ENCODE measurements around the gene METTL5. TPM values are rescaled to one million over a fixed set of nuclear protein-coding genes. Genes with fewer than 3 reads are reported as not detected.

The METTL5 gene
- total RNA-seq, 1 experiment from 2014 or later = 103 TPM

DNA sequence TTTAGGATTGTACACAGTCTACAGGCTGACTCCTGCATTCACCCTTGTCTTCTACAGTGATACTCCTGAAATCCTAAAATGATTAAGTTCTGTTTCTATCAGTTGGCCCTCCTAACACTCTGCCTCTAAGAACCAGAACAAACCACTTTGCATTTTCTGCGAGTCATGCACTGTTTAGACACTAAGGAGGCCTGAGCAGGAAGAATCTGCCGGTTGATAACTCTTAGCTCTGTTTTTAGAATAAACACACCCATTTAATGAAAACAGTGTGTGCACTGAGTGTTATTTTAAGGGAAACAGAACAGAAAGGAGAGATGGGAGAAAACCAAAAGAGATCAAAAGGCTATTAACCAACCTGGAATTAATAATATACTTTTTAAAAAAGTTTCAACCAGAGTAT lies 48.9 kb downstream of the METTL5 start:
- DNase-seq (ENCODE audit: low read depth, low spot score) (no peak), ATAC-seq (no peak)
- no peaks in the 10 kb centered on the region for H3K9me3 ChIP-seq (ENCODE audit: control insufficient read depth in 1 of 2, insufficient read depth in 1 of 2, low read depth in 1 of 2, low read length in 2 of 2)
- H3K9me2 ChIP-seq (ENCODE audit: insufficient read depth) = no peaks in the 10 kb centered on the region
- POLR2A ChIA-PET = no interaction called here
- no peak overlapping the region for H3K4me2 ChIP-seq (ENCODE audit: low read length)
- intact Hi-C loops (cut with micrococcal nuclease) = loop anchor here (10.0 kb wide), 1 partner anchor 661 kb away; no protein-coding TSS in a partner anchor
- H3K4me3 ChIP-seq (replicated peaks in 1 of 2; ENCODE audit: low read depth in 1 of 2, low read length in 2 of 2) = no peak overlapping the region
- no peaks in the 10 kb centered on the region for H3K79me2 ChIP-seq (ENCODE audit: insufficient read depth, low read length)
- no peak for TF ChIP-seq EGR1 (IDR thresholded peaks at IDR 0.05; ENCODE audit: low read depth)
- TF ChIP-seq, protein P1, sequence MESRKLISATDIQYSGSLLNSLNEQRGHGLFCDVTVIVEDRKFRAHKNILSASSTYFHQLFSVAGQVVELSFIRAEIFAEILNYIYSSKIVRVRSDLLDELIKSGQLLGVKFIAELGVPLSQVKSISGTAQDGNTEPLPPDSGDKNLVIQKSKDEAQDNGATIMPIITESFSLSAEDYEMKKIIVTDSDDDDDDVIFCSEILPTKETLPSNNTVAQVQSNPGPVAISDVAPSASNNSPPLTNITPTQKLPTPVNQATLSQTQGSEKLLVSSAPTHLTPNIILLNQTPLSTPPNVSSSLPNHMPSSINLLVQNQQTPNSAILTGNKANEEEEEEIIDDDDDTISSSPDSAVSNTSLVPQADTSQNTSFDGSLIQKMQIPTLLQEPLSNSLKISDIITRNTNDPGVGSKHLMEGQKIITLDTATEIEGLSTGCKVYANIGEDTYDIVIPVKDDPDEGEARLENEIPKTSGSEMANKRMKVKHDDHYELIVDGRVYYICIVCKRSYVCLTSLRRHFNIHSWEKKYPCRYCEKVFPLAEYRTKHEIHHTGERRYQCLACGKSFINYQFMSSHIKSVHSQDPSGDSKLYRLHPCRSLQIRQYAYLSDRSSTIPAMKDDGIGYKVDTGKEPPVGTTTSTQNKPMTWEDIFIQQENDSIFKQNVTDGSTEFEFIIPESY (IDR thresholded peaks at IDR 0.05; ENCODE audit: extremely low read depth, insufficient replicate concordance, low read length) = no peak
- no peak for TF ChIP-seq ZNF274 (IDR thresholded peaks at IDR 0.05; ENCODE audit: low read depth, low read length)
- TF ChIP-seq ELF1 (IDR thresholded peaks at IDR 0.05; ENCODE audit: borderline replicate concordance, low read depth) = no peak
- no peak for TF ChIP-seq SIN3A (IDR thresholded peaks at IDR 0.05; ENCODE audit: low read depth)
- no peak overlapping the region for H2AFZ ChIP-seq (ENCODE audit: low read depth, low read length, poor library complexity, severe bottlenecking)
- CTCF ChIA-PET = no interaction called here
- BruUV-seq (replicated peaks) = no TSS peak
- RAD21 ChIA-PET (ENCODE audit: low non-redundant PET in 1 of 2, low total read pairs in 2 of 2, uncharacterized antibody in 2 of 2, unreplicated experiment in 2 of 2) = no interaction called here
- H3K36me3 ChIP-seq (ENCODE audit: control insufficient read depth in 1 of 2, insufficient read depth in 2 of 2, low read length in 2 of 2) = no peaks in the 10 kb centered on the region
- H4K20me1 ChIP-seq (ENCODE audit: insufficient read depth) = no peaks in the 10 kb centered on the region
- H3K4me1 ChIP-seq (ENCODE audit: control insufficient read depth in 1 of 2, insufficient read depth in 2 of 2, low read length in 2 of 2) = no peaks in the 10 kb centered on the region; a peak in 1 of 4 replicates
- no peak overlapping the region for H3K27ac ChIP-seq (ENCODE audit: low read depth, low read length)
- no peak overlapping the region for H3K9ac ChIP-seq (ENCODE audit: low read length)
- H3K27me3 ChIP-seq (ENCODE audit: insufficient read depth, low read length) = no peaks in the 10 kb centered on the region

DNA sequence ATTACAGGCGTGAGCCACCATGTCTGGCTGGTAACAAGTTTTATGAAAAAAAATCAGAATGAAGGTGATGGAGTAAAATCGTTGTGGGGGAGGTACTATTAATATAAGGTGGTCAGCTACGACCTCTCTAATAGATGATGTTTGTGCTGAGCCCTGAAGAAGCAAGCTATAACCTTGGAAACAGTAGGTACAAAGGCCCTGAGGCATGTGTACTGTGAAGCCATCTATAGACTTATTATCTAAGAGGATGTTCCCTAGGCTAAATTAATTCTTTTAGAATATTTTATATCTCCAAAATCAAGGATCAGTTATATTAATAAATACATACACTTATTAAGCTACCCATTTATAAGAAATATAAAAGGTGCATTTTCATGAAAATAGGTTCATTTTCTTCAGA lies 49.4 kb downstream of the METTL5 start:
- CTCF ChIA-PET = interaction anchor here (1.1 kb wide), 1 partner anchor 15 kb away, joined by 3 read pairs; no protein-coding TSS in a partner anchor
- no peak for TF ChIP-seq CBX3 (IDR thresholded peaks at IDR 0.05; ENCODE audit: low read depth)
- no peak for TF ChIP-seq JUND (IDR thresholded peaks at IDR 0.05)
- no peak for TF ChIP-seq CEBPB (IDR thresholded peaks at IDR 0.05; ENCODE audit: low read depth)
- no peak for TF ChIP-seq ELF1 (IDR thresholded peaks at IDR 0.05; ENCODE audit: borderline replicate concordance, low read depth)
- TF ChIP-seq ZFX (IDR thresholded peaks at IDR 0.05) = no peak
- no peak for TF ChIP-seq TCF7L2 (IDR thresholded peaks at IDR 0.05; ENCODE audit: borderline replicate concordance, extremely low read depth, insufficient read depth, insufficient read length)
- TF ChIP-seq EGR1 (IDR thresholded peaks at IDR 0.05; ENCODE audit: low read depth) = no peak
- TF ChIP-seq EZH2 (IDR thresholded peaks at IDR 0.05) = no peak
- TF ChIP-seq, protein P2, sequence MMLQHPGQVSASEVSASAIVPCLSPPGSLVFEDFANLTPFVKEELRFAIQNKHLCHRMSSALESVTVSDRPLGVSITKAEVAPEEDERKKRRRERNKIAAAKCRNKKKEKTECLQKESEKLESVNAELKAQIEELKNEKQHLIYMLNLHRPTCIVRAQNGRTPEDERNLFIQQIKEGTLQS (IDR thresholded peaks at IDR 0.05) = no peak
- no peak for TF ChIP-seq EZH2phosphoT487 (IDR thresholded peaks at IDR 0.05; ENCODE audit: borderline replicate concordance)
- TF ChIP-seq ZNF274 (IDR thresholded peaks at IDR 0.05; ENCODE audit: low read depth, low read length) = no peak
- TF ChIP-seq, protein P3, sequence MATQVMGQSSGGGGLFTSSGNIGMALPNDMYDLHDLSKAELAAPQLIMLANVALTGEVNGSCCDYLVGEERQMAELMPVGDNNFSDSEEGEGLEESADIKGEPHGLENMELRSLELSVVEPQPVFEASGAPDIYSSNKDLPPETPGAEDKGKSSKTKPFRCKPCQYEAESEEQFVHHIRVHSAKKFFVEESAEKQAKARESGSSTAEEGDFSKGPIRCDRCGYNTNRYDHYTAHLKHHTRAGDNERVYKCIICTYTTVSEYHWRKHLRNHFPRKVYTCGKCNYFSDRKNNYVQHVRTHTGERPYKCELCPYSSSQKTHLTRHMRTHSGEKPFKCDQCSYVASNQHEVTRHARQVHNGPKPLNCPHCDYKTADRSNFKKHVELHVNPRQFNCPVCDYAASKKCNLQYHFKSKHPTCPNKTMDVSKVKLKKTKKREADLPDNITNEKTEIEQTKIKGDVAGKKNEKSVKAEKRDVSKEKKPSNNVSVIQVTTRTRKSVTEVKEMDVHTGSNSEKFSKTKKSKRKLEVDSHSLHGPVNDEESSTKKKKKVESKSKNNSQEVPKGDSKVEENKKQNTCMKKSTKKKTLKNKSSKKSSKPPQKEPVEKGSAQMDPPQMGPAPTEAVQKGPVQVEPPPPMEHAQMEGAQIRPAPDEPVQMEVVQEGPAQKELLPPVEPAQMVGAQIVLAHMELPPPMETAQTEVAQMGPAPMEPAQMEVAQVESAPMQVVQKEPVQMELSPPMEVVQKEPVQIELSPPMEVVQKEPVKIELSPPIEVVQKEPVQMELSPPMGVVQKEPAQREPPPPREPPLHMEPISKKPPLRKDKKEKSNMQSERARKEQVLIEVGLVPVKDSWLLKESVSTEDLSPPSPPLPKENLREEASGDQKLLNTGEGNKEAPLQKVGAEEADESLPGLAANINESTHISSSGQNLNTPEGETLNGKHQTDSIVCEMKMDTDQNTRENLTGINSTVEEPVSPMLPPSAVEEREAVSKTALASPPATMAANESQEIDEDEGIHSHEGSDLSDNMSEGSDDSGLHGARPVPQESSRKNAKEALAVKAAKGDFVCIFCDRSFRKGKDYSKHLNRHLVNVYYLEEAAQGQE (IDR thresholded peaks at IDR 0.05; ENCODE audit: low read depth) = no peak
- no peak for TF ChIP-seq POLR2AphosphoS5 (IDR thresholded peaks at IDR 0.05; ENCODE audit: low read depth, low read length)
- TF ChIP-seq SP1 (IDR thresholded peaks at IDR 0.05; ENCODE audit: low read depth) = no peak
- no peak for TF ChIP-seq POLR2A (IDR thresholded peaks at IDR 0.05; ENCODE audit: borderline replicate concordance, extremely low read depth, insufficient read depth, insufficient read length)

More for the DNA sequence above, 49.4 kb downstream of the METTL5 start:
- Histone ChIP-seq H3K4me2 (ENCODE audit: low read length) (no peak overlapping the region), H3K4me1 (ENCODE audit: control insufficient read depth in 1 of 2, insufficient read depth in 2 of 2, low read length in 2 of 2) (no peaks in the 10 kb centered on the region; a peak in 1 of 4 replicates), H3K9ac (ENCODE audit: low read length) (no peak overlapping the region), H3K9me3 (ENCODE audit: control insufficient read depth in 1 of 2, insufficient read depth in 1 of 2, low read depth in 1 of 2, low read length in 2 of 2) (no peaks in the 10 kb centered on the region), H3K9me2 (ENCODE audit: insufficient read depth) (no peaks in the 10 kb centered on the region), H3K27me3 (ENCODE audit: insufficient read depth, low read length) (no peaks in the 10 kb centered on the region), H3K27ac (ENCODE audit: low read depth, low read length) (no peak overlapping the region), H3K4me3 (replicated peaks in 1 of 2; ENCODE audit: low read depth in 1 of 2, low read length in 2 of 2) (no peak overlapping the region), H3K79me2 (ENCODE audit: insufficient read depth, low read length) (no peaks in the 10 kb centered on the region), H4K20me1 (ENCODE audit: insufficient read depth) (no peaks in the 10 kb centered on the region), H2AFZ (ENCODE audit: low read depth, low read length, poor library complexity, severe bottlenecking) (no peak overlapping the region), H3K36me3 (ENCODE audit: control insufficient read depth in 1 of 2, insufficient read depth in 2 of 2, low read length in 2 of 2) (no peaks in the 10 kb centered on the region)
- RAD21 ChIA-PET (ENCODE audit: low non-redundant PET in 1 of 2, low total read pairs in 2 of 2, uncharacterized antibody in 2 of 2, unreplicated experiment in 2 of 2) = no interaction called here
- ATAC-seq (no peak), DNase-seq (ENCODE audit: low read depth, low spot score) (no peak)
- POLR2A ChIA-PET = no interaction called here
- intact Hi-C loops (cut with micrococcal nuclease) = loop anchor here (10.0 kb wide), 1 partner anchor 661 kb away; no protein-coding TSS in a partner anchor
- no TSS peak for BruUV-seq (replicated peaks)
